GM23338 (cell line): Measurements from ENCODE around the gene CRACR2B. TPM values are rescaled to one million over a fixed set of nuclear protein-coding genes. Genes with fewer than 3 reads are reported as not detected.

ENCODE experiments used
- ATAC-seq: fragments of 200-7000 bp; cut with Tn5 transposase; 3 replicates; pipeline ENCODE4 v1.9.1; 2020
- DNase-seq: peaks from one replicate; pipeline ENCODE4 v3.0.0-alpha.2; 2015; ENCODE audit warnings: low spot score
- H2AFZ ChIP-seq: fragments of 200-600 bp; sonication (generic); 2 replicates; pipeline ENCODE4 v1.8.0; 2016; ENCODE audit warnings: antibody characterized with exemption, mild to moderate bottlenecking, moderate library complexity
- H3F3A ChIP-seq: fragments of 200-600 bp; sonication (generic); replicated peaks from 2 replicates; pipeline ENCODE4 v1.8.0; 2017; ENCODE audit warnings: antibody characterized with exemption, mixed run types, low read depth
- H3K27ac ChIP-seq: fragments of 200-600 bp; sonication (generic); 2 replicates; pipeline ENCODE4 v1.6.1; 2016; ENCODE audit warnings: low read depth
- H3K27me3 ChIP-seq: fragments of 200-600 bp; sonication (generic); 2 replicates; pipeline ENCODE4 v1.8.0; 2016; ENCODE audit warnings: mild to moderate bottlenecking, mixed run types, moderate library complexity; ENCODE audit not compliant: insufficient read depth
- H3K36me3 ChIP-seq: fragments of 200-600 bp; sonication (generic); 2 replicates; pipeline ENCODE4 v1.8.0; 2016; ENCODE audit warnings: mild to moderate bottlenecking; ENCODE audit not compliant: insufficient read depth
- H3K4me1 ChIP-seq: fragments of 200-600 bp; sonication (generic); 2 replicates; pipeline ENCODE4 v1.8.0; 2016; ENCODE audit warnings: mild to moderate bottlenecking, moderate library complexity; ENCODE audit not compliant: insufficient read depth
- H3K4me2 ChIP-seq: fragments of 200-600 bp; sonication (generic); 2 replicates; pipeline ENCODE4 v1.7.1; 2017; ENCODE audit warnings: mixed run types
- H3K4me3 ChIP-seq: fragments of 200-600 bp; sonication (generic); 2 replicates; pipeline ENCODE4 v1.6.1; 2016; ENCODE audit warnings: mixed run types
- H3K79me2 ChIP-seq: fragments of 200-600 bp; sonication (generic); replicated peaks from 2 replicates; pipeline ENCODE4 v1.8.0; 2017; ENCODE audit warnings: mild to moderate bottlenecking; ENCODE audit not compliant: insufficient read depth
- H3K9me2 ChIP-seq: fragments of 200-600 bp; sonication (generic); 2 replicates; pipeline ENCODE4 v1.8.0; 2017; ENCODE audit not compliant: insufficient read depth
- H4K20me1 ChIP-seq: fragments of 200-600 bp; sonication (generic); replicated peaks from 2 replicates; pipeline ENCODE4 v1.8.0; 2017; ENCODE audit warnings: mild to moderate bottlenecking; ENCODE audit not compliant: insufficient read depth
- H3K27ac Mint-ChIP-seq: 2 replicates; pipeline ENCODE4 v1.8.0; 2020; ENCODE audit warnings: inconsistent platforms, mild to moderate bottlenecking, moderate library complexity, mixed read lengths
- H3K27me3 Mint-ChIP-seq: 3 replicates; pipeline ENCODE4 v1.8.0; 2022; ENCODE audit warnings: low read depth, mild to moderate bottlenecking, moderate library complexity, mixed read lengths, inconsistent platforms; ENCODE audit not compliant: insufficient read depth, poor library complexity
- H3K36me3 Mint-ChIP-seq: 3 replicates; pipeline ENCODE4 v1.8.0; 2021; ENCODE audit warnings: low read depth, mild to moderate bottlenecking, inconsistent platforms, moderate library complexity, mixed read lengths
- H3K4me1 Mint-ChIP-seq: 3 replicates; pipeline ENCODE4 v1.8.0; 2020; ENCODE audit warnings: mild to moderate bottlenecking, inconsistent platforms, mixed read lengths
- H3K4me3 Mint-ChIP-seq: 3 replicates; pipeline ENCODE4 v1.8.0; 2021; ENCODE audit warnings: moderate library complexity, mild to moderate bottlenecking, inconsistent platforms, mixed read lengths
- H3K9me3 Mint-ChIP-seq: 3 replicates; pipeline ENCODE4 v1.8.0; 2020; ENCODE audit warnings: moderate library complexity, mild to moderate bottlenecking, inconsistent platforms, mixed read lengths
- CREB1 ChIP-seq: fragments of 250-450 bp; sonication (Bioruptor Pico); IDR thresholded peaks from 2 replicates; pipeline ENCODE4 v1.5.0; 2020; ENCODE audit warnings: low read depth, mild to moderate bottlenecking, moderate library complexity
- EZH2 ChIP-seq: fragments of 200-600 bp; sonication (generic); IDR thresholded peaks from one replicate; pipeline ENCODE4 v1.8.0; 2017; ENCODE audit warnings: antibody characterized with exemption, mild to moderate bottlenecking, low read depth; ENCODE audit not compliant: unreplicated experiment
- EZH2phosphoT487 ChIP-seq: fragments of 200-600 bp; sonication (generic); IDR thresholded peaks from one replicate; pipeline ENCODE4 v1.8.1; 2018; ENCODE audit warnings: antibody characterized with exemption; ENCODE audit not compliant: unreplicated experiment
- JUNB ChIP-seq: IDR thresholded peaks from one replicate; pipeline ENCODE4 v1.6.1; 2016; ENCODE audit warnings: antibody characterized with exemption; ENCODE audit not compliant: unreplicated experiment
- NANOG ChIP-seq: IDR thresholded peaks from 2 replicates; pipeline ENCODE4 v1.6.1; 2016; ENCODE audit warnings: antibody characterized with exemption, borderline replicate concordance
- POLR2AphosphoS5 ChIP-seq: IDR thresholded peaks from 2 replicates; pipeline ENCODE4 v1.6.1; 2016; ENCODE audit warnings: antibody characterized with exemption, low read depth
- STAT1 ChIP-seq: IDR thresholded peaks from one replicate; pipeline ENCODE4 v1.6.1; 2016; ENCODE audit warnings: antibody characterized with exemption; ENCODE audit not compliant: unreplicated experiment
- ZNF114 ChIP-seq: fragments of 250-450 bp; sonication (Bioruptor Pico); IDR thresholded peaks from 2 replicates; pipeline ENCODE4 v1.5.0; 2020; ENCODE audit warnings: mild to moderate bottlenecking, moderate library complexity
- ZNF331 ChIP-seq: fragments of 250-450 bp; sonication (Bioruptor Pico); IDR thresholded peaks from 2 replicates; pipeline ENCODE4 v1.5.0; 2020; ENCODE audit warnings: low read depth, mild to moderate bottlenecking, moderate library complexity
- polyA plus RNA-seq: library from polyadenylated mRNA; unstranded; fragments of >200 nt; fragmentation: Nextera tagmentation; extraction: Ambion mirVana; gene quantifications from 2 replicates; pipeline ENCODE4 v1.2.1, GENCODE V29; 2016
- total RNA-seq: library from RNA; depleted of rRNA; stranded (reverse); fragments of >200 nt; shearing (Covaris generic); gene quantifications from 2 replicates; pipeline ENCODE4 v1.2.3, GENCODE V29; 2014
- TF ChIP-seq, protein P1 (sequence below): fragments of 250-450 bp; sonication (Bioruptor Pico); IDR thresholded peaks from 2 replicates; pipeline ENCODE4 v1.5.0; 2020; ENCODE audit warnings: mild to moderate bottlenecking, moderate library complexity
- TF ChIP-seq, protein P2 (sequence below), 2 experiments: fragments of 200-600 bp in 1 of 2; sonication (generic) in 1 of 2; conservative IDR thresholded peaks; 2 replicates each; pipeline versions ENCODE4 v1.5.1 to v1.6.1; 2016 to 2017; ENCODE audit warnings: antibody characterized with exemption in 2 of 2, low read depth in 2 of 2, mild to moderate bottlenecking in 2 of 2, moderate library complexity in 1 of 2
- TF ChIP-seq, protein P3 (sequence below): IDR thresholded peaks from 2 replicates; pipeline ENCODE4 v1.6.1; 2016; ENCODE audit warnings: antibody characterized with exemption
- TF ChIP-seq, protein P4 (sequence below): IDR thresholded peaks from one replicate; pipeline ENCODE4 v1.6.1; 2018; ENCODE audit warnings: antibody characterized with exemption; ENCODE audit not compliant: unreplicated experiment

The CRACR2B gene
- total and polyA plus RNA-seq, 2 experiments from 2014 or later: 55.9 to 64.1 TPM

DNA sequence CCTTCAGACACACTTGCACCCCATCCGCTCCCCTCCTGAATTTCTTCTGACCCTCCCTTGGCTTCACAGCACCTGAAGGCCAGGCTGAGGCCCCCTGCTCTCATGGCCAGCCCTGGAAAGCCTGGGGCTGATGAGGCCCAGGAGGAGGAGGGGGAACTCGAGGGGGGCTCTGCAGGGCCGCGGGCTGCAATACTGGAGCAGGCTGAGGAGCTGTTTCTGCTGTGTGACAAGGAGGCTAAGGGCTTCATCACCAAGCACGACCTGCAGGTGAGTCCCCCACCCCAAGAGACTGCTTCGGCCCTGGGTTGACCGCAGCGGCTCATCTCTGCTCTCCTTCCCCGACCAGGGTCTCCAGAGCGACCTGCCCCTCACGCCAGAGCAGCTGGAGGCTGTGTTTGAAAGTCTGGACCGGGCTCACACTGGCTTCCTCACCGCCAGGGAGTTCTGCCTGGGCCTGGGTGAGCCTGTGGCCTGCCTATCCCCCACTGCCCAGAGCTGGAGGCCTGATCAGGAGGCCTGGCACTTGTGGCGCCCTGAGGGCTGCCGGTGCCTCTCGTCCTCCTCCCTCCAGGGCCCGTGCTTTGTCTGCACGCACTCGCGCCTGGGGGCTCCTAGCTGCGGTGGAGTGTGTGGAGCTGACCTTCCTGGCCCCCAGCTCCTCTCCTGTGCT is 922 bp downstream of the CRACR2B start:
- H4K20me1 ChIP-seq: no peaks in the 10 kb centered on the region; the same call in 1 of the 2 replicates
- H3F3A ChIP-seq: peaks cover 24% of the 10 kb centered on the region
- no peaks in the 10 kb centered on the region for H3K36me3 ChIP-seq
- ATAC-seq (no peak), DNase-seq (no peak)
- Mint-ChIP-seq H3K27me3 (peaks cover 60% of the 10 kb centered on the region), H3K4me3 (peak overlapping the region; percentile 79), H3K4me1 (peaks cover 43% of the 10 kb centered on the region), H3K36me3 (peaks cover 7% of the 10 kb centered on the region; the same call in 1 of the 3 replicates), H3K9me3 (no peaks in the 10 kb centered on the region; the same call in 2 of the 3 replicates), H3K27ac (no peak overlapping the region)
- H3K9me2 ChIP-seq: no peaks in the 10 kb centered on the region
- peaks cover 28% of the 10 kb centered on the region for H3K4me1 ChIP-seq
- H3K4me2 ChIP-seq: peak overlapping the region; percentile 98
- H2AFZ ChIP-seq: no peak overlapping the region
- TF ChIP-seq, protein P1, sequence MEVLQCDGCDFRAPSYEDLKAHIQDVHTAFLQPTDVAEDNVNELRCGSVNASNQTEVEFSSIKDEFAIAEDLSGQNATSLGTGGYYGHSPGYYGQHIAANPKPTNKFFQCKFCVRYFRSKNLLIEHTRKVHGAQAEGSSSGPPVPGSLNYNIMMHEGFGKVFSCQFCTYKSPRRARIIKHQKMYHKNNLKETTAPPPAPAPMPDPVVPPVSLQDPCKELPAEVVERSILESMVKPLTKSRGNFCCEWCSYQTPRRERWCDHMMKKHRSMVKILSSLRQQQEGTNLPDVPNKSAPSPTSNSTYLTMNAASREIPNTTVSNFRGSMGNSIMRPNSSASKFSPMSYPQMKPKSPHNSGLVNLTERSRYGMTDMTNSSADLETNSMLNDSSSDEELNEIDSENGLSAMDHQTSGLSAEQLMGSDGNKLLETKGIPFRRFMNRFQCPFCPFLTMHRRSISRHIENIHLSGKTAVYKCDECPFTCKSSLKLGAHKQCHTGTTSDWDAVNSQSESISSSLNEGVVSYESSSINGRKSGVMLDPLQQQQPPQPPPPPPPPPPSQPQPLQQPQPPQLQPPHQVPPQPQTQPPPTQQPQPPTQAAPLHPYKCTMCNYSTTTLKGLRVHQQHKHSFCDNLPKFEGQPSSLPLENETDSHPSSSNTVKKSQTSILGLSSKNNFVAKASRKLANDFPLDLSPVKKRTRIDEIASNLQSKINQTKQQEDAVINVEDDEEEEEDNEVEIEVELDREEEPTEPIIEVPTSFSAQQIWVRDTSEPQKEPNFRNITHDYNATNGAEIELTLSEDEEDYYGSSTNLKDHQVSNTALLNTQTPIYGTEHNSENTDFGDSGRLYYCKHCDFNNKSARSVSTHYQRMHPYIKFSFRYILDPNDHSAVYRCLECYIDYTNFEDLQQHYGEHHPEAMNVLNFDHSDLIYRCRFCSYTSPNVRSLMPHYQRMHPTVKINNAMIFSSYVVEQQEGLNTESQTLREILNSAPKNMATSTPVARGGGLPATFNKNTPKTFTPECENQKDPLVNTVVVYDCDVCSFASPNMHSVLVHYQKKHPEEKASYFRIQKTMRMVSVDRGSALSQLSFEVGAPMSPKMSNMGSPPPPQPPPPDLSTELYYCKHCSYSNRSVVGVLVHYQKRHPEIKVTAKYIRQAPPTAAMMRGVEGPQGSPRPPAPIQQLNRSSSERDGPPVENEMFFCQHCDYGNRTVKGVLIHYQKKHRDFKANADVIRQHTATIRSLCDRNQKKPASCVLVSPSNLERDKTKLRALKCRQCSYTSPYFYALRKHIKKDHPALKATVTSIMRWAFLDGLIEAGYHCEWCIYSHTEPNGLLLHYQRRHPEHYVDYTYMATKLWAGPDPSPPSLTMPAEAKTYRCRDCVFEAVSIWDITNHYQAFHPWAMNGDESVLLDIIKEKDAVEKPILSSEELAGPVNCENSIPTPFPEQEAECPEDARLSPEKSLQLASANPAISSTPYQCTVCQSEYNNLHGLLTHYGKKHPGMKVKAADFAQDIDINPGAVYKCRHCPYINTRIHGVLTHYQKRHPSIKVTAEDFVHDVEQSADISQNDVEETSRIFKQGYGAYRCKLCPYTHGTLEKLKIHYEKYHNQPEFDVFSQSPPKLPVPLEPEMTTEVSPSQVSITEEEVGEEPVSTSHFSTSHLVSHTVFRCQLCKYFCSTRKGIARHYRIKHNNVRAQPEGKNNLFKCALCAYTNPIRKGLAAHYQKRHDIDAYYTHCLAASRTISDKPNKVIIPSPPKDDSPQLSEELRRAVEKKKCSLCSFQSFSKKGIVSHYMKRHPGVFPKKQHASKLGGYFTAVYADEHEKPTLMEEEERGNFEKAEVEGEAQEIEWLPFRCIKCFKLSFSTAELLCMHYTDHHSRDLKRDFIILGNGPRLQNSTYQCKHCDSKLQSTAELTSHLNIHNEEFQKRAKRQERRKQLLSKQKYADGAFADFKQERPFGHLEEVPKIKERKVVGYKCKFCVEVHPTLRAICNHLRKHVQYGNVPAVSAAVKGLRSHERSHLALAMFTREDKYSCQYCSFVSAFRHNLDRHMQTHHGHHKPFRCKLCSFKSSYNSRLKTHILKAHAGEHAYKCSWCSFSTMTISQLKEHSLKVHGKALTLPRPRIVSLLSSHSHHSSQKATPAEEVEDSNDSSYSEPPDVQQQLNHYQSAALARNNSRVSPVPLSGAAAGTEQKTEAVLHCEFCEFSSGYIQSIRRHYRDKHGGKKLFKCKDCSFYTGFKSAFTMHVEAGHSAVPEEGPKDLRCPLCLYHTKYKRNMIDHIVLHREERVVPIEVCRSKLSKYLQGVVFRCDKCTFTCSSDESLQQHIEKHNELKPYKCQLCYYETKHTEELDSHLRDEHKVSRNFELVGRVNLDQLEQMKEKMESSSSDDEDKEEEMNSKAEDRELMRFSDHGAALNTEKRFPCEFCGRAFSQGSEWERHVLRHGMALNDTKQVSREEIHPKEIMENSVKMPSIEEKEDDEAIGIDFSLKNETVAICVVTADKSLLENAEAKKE (CRISPR knock-in tag): no peak
- no peak for TF ChIP-seq NANOG
- TF ChIP-seq EZH2: no peak
- no peak for TF ChIP-seq JUNB
- no peak; the same call in 1 of the 2 replicates for TF ChIP-seq POLR2AphosphoS5
- no peak for TF ChIP-seq ZNF331 (CRISPR knock-in tag)
- TF ChIP-seq ZNF114: no peak
- no peak for TF ChIP-seq EZH2phosphoT487
- TF ChIP-seq STAT1: no peak
- TF ChIP-seq, protein P2, sequence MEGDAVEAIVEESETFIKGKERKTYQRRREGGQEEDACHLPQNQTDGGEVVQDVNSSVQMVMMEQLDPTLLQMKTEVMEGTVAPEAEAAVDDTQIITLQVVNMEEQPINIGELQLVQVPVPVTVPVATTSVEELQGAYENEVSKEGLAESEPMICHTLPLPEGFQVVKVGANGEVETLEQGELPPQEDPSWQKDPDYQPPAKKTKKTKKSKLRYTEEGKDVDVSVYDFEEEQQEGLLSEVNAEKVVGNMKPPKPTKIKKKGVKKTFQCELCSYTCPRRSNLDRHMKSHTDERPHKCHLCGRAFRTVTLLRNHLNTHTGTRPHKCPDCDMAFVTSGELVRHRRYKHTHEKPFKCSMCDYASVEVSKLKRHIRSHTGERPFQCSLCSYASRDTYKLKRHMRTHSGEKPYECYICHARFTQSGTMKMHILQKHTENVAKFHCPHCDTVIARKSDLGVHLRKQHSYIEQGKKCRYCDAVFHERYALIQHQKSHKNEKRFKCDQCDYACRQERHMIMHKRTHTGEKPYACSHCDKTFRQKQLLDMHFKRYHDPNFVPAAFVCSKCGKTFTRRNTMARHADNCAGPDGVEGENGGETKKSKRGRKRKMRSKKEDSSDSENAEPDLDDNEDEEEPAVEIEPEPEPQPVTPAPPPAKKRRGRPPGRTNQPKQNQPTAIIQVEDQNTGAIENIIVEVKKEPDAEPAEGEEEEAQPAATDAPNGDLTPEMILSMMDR (conservative IDR thresholded peaks at IDR 0.05; ENCODE audit: low read depth in 2 of 2): no peak
- TF ChIP-seq, protein P3, sequence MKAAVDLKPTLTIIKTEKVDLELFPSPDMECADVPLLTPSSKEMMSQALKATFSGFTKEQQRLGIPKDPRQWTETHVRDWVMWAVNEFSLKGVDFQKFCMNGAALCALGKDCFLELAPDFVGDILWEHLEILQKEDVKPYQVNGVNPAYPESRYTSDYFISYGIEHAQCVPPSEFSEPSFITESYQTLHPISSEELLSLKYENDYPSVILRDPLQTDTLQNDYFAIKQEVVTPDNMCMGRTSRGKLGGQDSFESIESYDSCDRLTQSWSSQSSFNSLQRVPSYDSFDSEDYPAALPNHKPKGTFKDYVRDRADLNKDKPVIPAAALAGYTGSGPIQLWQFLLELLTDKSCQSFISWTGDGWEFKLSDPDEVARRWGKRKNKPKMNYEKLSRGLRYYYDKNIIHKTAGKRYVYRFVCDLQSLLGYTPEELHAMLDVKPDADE: no peak; the same call in 1 of the 2 replicates
- no peak for TF ChIP-seq CREB1
- TF ChIP-seq, protein P4, sequence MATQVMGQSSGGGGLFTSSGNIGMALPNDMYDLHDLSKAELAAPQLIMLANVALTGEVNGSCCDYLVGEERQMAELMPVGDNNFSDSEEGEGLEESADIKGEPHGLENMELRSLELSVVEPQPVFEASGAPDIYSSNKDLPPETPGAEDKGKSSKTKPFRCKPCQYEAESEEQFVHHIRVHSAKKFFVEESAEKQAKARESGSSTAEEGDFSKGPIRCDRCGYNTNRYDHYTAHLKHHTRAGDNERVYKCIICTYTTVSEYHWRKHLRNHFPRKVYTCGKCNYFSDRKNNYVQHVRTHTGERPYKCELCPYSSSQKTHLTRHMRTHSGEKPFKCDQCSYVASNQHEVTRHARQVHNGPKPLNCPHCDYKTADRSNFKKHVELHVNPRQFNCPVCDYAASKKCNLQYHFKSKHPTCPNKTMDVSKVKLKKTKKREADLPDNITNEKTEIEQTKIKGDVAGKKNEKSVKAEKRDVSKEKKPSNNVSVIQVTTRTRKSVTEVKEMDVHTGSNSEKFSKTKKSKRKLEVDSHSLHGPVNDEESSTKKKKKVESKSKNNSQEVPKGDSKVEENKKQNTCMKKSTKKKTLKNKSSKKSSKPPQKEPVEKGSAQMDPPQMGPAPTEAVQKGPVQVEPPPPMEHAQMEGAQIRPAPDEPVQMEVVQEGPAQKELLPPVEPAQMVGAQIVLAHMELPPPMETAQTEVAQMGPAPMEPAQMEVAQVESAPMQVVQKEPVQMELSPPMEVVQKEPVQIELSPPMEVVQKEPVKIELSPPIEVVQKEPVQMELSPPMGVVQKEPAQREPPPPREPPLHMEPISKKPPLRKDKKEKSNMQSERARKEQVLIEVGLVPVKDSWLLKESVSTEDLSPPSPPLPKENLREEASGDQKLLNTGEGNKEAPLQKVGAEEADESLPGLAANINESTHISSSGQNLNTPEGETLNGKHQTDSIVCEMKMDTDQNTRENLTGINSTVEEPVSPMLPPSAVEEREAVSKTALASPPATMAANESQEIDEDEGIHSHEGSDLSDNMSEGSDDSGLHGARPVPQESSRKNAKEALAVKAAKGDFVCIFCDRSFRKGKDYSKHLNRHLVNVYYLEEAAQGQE: no peak
- no peak overlapping the region for H3K27ac ChIP-seq
- peak overlapping the region; percentile 89 for H3K4me3 ChIP-seq
- peaks cover 28% of the 10 kb centered on the region for H3K27me3 ChIP-seq
- H3K79me2 ChIP-seq: no peaks in the 10 kb centered on the region
